NCI-H446 (cell line): ENCODE data around the gene LCAT.
"Not testable (repeated sequence)": the region's sequence is repeated elsewhere in the genome, so short reads cannot be mapped to it uniquely, and the experiment has no call there.

Experiments
- DNase-seq, 2 experiments: peaks; one replicate each; lab custom pipeline; 2025; lab: John Stamatoyannopoulos, UW

LCAT gene

GRCh38 chr16:67946966-67947558, 3.1 kb upstream of the LCAT start:
- no peak for DNase-seq

DNA sequence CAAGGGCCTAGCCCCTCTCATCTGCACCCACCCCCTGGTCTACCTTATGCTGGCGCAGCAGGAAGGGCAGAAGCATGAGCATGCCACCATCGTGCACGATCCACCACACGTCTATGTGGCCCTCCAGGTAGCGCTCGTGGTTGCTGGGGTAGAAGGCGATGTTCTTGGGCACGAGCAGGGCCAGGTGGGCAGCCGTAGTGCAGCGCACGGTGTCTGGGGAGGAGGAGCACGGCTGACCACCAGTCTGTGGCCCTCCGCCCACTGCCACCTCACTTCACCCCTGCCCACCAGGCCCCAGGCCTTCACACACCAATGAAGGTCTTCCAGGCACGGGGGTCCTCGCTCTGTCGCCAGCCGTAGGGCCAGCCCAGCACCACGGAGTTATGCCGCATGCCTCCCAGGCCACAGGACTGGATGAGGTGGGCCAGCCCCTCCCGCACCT, 2.2 kb upstream of the LCAT start:
- DNase-seq: no peak

- no peak for DNase-seq
Measured at GRCh38 chr16:67945392-67945933, 1.5 kb upstream of the LCAT start.

DNA sequence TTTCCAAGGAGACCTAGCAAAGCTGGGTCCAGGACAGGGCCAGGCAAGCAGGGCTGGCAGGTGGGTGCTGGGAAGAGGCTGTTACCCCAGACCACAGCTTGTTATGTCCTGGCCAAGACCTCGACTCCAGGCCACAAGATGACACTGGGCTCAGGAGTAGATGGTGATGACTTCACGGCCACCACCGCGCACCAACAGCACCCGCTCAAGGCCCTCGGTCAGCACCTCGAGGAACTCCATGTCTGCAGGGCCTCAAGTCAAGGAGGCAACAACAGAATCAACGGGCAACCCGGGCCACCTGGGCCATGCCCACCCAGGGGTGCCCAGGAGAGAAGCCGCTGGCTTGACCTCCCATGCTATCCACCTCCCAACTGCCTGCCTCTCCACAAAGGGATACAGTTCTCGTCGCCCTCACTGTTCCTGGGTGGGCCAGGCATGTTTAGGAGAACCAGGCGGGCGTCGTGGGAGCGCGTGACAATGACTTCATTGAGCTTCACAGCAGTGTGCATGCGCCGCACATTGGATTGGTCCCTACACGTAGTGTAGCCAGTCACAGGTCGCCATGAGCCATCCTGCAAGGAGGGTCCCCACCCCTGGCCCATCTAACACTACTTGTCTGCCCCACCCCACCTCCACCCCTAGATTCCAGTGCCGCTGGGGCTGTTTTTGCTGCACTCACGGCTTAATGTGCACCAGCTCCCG, 921 bp upstream of the LCAT start:
- no peak for DNase-seq

DNA sequence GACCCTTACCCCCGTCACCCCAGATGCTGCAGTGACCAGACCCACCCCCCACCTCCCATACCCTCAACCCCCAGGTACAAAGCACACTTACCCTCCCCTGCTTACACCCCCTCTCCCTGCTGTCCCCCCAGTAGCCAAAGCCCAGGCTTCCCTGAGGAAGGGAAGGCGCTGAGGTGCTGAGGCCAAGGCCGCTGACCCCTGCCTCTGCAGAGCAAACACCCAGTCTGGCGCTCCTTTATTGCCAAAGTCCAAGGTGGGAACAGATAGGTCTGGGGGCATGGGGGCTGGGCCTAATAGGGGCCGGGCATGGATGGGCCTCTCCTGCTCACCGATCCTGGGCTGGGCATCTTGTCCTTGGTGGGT, 683 bp downstream of the LCAT start:
- no peak for DNase-seq

DNA sequence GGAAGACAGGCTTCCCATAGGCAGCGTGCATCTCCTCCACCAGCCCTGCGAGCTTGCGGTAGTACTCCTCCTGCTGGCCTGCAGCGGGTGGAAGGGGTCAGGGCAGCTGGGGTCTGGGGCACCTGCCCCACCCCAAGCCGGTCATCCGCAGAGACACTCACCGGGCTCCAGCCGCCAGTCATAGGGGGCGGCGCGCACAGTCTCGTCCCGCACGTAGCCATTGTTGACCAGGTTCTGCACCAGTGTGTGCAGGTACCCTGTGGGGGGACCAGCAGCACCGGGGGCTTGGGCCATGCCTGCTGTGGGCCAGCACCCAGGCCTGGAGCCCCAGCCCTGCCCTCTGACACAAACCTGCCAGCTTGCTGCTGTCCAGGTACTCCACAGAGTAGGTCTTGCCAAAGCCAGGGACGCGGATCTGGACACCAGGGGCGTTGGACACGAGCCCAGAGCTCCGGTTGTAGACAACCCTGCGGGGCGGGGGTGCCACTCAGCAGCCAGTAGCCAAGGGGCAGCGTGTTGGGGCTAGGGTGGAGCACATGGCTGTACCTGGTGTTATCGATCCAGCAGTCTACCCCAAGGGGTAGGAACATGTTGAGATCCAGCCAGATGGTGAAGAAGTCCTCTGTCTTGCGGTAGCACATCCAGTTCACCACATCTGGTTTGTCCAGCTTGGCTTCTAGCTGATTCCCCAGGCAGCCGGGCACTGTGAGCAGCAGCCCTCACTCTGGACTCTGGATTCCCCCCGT, 1.2 kb downstream of the LCAT start:
- no peak for DNase-seq

DNA sequence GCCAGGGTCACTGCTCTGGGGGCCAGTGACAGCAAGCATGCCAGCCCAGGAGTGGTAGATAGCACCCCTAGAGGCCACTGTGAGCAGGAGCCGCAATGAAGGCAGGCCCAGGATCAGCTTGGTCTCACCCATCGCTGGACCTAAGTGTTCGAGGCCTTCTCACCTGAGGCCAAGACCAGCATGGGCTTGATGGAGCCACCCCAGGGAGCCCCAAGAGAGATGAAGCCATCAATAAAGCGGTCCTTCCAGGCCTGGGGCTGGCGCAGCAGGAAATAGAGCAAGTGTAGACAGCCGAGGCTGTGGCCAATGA, 1.8 kb downstream of the LCAT start:
- no peak for DNase-seq

DNA sequence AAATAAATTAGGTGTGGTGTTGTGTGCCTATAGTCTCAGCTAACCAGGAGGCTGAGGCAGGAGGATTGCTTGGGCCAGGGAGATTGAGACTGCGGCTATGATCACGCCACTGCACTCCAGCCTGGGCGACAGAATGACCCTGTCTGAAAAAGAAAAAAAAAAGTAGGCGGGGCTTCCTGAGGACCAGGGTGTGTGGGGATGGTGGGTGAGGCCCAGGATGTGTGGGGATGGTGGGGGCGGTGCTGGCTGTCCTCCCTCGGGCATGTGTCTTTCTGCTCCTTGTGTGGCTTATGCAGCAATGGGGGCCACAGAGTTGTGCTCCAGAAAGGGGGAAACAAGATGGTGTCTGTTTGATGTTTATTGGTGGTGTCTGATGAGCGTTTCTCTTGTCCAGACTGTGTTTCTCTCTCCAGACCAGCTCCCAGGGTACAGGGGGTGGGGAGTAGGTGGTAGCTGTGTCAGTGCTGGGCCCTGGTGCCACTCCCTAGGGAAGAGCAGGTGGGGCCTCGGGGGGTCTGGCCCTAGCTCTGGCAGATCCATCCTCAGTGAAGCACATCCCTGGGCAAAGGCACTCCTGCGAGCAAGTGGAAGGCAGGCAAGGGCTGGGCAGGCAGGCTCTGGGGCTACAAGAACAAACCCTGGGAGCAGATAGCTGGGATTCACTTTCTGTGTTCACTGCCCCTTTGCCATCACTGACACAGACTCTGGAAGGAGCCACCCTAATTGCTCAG, 2.3 kb downstream of the LCAT start:
- no peak for DNase-seq

DNA sequence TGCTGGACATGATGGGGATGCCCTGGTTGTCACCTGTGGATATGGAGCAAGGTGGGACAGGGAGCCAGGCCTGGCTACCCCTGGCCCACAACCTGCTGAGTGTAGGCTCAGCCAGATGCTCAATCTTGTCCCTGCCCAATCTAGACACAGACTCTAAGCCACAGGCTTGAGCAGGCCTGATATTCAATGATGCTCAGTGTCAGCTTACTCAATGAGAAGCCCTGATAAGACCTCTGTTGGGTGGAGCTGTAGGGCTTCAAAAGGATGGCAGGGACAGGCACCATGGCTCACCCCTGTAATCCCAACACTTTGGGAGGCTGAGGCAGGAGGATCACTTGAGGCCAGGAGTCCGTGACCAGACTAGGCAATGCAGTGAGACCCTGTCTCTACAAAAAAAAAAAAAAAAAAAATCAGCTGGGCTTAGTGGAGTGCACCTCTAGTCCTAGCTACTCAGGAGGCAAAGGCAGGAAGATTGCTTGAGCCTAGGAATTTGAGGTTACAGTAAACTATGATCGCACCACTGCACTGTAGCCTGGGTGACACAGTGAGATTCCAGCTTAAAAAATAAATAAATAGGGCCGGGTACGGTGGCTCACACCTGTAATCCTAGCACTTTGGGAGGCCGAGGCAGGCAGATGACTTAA, 3.4 kb downstream of the LCAT start:
- DNase-seq: no peak

DNA sequence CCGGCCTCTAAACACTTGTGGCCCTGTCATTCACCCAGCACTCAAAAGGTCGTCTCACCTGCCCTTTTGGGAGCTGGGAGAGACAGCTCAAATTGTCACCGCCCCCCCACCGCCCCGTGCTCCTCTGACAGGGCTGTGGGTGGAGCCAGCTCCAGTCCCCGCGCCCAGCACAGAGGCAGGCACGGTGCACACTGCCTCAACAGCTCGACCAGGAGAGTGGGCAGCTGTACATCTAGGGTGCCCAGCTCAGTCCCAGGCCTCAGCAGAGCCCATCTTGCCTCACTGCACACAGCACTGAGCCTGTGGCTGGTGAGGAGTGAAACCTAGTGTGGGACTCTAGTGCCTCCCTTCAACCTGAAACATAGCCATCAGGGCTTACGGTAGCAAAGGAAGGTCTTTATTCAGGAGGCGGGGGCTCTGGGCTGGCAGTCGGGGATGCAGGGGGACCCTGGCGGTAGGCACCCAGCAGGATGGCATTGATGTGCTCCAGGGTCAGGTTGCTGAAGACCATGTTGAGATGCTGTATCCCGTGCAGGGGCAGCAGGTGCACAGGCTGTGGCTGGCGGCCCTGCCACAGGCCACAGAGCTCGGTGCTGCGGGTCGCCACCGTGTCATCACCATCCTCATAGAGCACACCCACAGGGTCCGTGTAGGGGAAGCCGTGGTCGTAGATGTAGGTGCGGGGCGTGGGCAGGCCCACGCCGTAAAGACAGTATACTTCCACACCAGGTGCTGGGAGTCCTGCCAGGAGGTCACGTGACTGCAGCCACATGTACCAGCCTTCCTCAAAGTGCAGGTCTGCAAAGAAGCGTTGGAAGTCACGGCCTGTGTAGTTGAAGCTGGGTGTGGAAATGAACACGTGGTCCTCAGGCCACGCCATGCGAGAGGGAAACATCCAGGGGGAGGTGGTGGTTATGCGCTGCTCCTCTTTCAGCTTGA, 4.1 kb downstream of the LCAT start:
- no peak for DNase-seq

DNA sequence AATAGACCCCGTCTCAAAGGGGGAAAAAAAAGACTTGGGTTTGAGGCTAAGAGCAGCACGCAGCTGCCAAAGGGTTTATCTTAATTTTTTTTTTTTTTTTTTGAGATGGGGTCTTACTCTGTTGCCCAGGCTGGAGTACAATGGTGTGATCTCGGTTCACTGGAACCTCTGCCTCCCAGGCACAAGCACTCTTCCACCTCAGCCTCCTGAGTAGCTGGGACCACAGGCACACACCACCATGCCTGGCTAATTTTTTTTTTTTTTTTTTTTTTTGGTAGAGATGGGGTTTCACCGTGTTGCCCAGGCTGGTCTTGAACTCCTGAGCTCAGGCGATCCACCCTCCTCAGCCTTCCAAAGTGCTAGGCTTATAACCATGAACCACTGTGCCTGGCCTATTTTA, 6.2 kb downstream of the LCAT start:
- not testable (repeated sequence) for DNase-seq

GRCh38 chr16:67936880-67937605, 6.9 kb downstream of the LCAT start:
- DNase-seq: no peak

- DNase-seq: no peak
Measured at GRCh38 chr16:67936124-67936879, 7.6 kb downstream of the LCAT start, which contains the start of gene PSMB10. Gene PSMB10, minus strand, starts transcription at chr16:67936850. Its CDS starts 101 bp downstream, at chr16:67936749.

DNA sequence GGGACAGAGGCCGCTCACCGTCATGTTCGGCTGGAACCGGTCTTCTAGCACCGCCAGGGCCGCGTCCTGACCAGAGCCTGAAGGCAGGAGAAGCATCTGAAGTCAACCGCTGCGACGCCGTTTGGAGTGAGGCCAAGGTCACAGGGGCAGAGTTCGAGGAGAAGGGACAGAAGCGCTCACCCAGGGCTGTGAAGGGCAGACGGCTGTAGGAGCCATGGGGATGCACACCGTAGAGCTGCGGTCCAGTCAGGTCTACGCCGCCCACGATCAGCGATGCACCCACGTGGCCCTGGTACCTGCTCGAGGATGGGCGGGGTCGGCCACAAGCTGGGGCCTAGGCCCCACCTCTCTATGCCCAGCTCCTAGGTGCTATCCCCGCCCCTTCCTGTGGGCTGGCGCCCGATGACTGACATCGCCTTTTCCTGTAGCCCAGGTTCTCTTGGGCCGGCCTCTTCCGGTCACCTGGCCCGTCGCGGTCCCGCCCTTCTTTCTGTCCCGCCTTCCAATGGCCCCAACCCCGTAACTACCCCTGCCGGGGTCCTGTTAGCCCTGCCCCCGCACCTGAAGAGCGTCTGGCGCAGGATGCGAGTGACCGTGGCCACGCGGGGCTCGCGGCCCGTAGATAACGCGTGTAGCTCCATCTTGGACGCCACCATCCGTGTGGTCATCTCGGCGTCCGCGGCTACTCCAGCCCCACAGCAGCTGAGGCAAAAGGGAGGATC, 8.4 kb downstream of the LCAT start:
- peak; percentile 66 to 77 for DNase-seq

GRCh38 chr16:67935101-67935401, 8.9 kb downstream of the LCAT start:
- no peak for DNase-seq

- DNase-seq: no peak
Measured at GRCh38 chr16:67934306-67935100, 9.4 kb downstream of the LCAT start.

DNA sequence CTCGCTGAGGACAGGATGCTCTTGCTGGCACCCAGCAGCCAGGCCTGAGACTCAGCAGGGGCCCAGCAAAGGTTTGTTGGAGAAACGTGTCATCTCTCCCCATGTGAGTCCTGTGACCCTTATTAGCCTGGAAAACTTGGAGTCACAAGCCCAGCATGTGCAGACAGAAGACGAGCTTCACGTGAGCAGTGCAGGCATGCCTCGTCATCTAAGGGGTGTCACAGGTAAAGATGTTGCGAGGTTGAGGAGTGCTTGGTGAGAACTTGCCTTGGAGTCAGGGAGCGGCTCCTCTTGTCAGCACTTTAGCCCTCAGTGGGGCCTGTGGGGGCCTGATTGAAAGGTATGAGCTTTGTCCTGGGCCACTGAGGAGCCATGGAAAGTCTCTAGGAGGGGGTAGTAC, 10.1 kb downstream of the LCAT start:
- no peak for DNase-seq

DNA sequence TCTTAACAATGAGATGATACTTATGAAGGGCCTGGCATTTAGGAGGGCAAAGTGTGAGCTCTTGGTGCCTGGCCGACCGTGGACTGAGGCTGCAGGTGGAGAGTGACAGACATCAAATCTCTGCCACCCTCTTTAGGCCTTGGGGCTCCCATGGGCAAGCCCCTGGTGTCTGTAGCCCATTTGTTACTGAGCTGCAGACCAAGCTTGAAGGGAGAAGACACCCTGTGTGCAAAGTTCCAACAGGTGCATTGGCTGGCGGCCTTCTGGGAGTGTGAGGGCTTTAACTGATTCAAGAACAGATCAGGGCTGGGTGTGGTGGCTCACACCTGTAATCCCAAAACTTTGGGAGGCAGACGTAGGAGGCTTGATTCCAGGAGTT, 11.5 kb downstream of the LCAT start:
- DNase-seq: no peak
